HT-29 (cell line): ENCODE data around the gene ITSN2. TPM values are rescaled to one million over a fixed set of nuclear protein-coding genes. Genes with fewer than 3 reads are reported as not detected.

Source experiments
- DNase-seq: peaks from one replicate; pipeline ENCODE4 v3.0.0-alpha.2; 2015; ENCODE audit warnings: low spot score
- total RNA-seq: library from RNA; depleted of rRNA; stranded (reverse); fragments of >200 nt; shearing (Covaris generic); gene quantifications from 2 replicates; pipeline ENCODE4 v1.2.3, GENCODE V29; 2014

Gene ITSN2
- total RNA-seq, 1 experiment from 2014 or later, result 28.1 TPM

- no peak for DNase-seq
These were observed 26.1 kb downstream of the ITSN2 start for GRCh38 chr2:24334245-24334633.

- DNase-seq, result no peak
These were observed 27.4 kb downstream of the ITSN2 start for GRCh38 chr2:24332791-24333540.

GRCh38 chr2:24330161-24330560 lies 30.2 kb downstream of the ITSN2 start:
- DNase-seq, result no peak

GRCh38 chr2:24329700-24330099 lies 30.6 kb downstream of the ITSN2 start:
- DNase-seq, result no peak

- DNase-seq, result no peak
These were observed 32.3 kb downstream of the ITSN2 start for GRCh38 chr2:24328010-24328409.

- no peak for DNase-seq
These were observed 42.8 kb downstream of the ITSN2 start for GRCh38 chr2:24317491-24317920.

GRCh38 chr2:24315669-24316068 lies 44.7 kb downstream of the ITSN2 start:
- DNase-seq, result no peak

- DNase-seq, result no peak
These were observed 46.3 kb downstream of the ITSN2 start for GRCh38 chr2:24313744-24314632.

- DNase-seq, result no peak
These were observed 52.4 kb downstream of the ITSN2 start for GRCh38 chr2:24307961-24308360.

- no peak for DNase-seq
These were observed 55.7 kb downstream of the ITSN2 start for GRCh38 chr2:24304631-24305030.

- no peak for DNase-seq
These were observed 56.2 kb downstream of the ITSN2 start for GRCh38 chr2:24304098-24304497.

- no peak for DNase-seq
These were observed 58.7 kb downstream of the ITSN2 start for GRCh38 chr2:24301599-24301998.

- no peak for DNase-seq
These were observed 62.7 kb downstream of the ITSN2 start for GRCh38 chr2:24297663-24298062.

- DNase-seq, result no peak
These were observed 73.2 kb downstream of the ITSN2 start for GRCh38 chr2:24287171-24287570.

GRCh38 chr2:24285484-24286152 lies 74.7 kb downstream of the ITSN2 start:
- no peak for DNase-seq

- no peak for DNase-seq
These were observed 79.7 kb downstream of the ITSN2 start for GRCh38 chr2:24280645-24281044.

- DNase-seq, result no peak
These were observed 80.2 kb downstream of the ITSN2 start for GRCh38 chr2:24280161-24280560.

GRCh38 chr2:24276349-24276899 lies 83.9 kb downstream of the ITSN2 start:
- DNase-seq, result no peak

GRCh38 chr2:24274809-24275208 lies 85.5 kb downstream of the ITSN2 start:
- DNase-seq, result no peak

- DNase-seq, result no peak
These were observed 86.7 kb downstream of the ITSN2 start for GRCh38 chr2:24273598-24273997.

GRCh38 chr2:24272907-24273306 lies 87.4 kb downstream of the ITSN2 start:
- no peak for DNase-seq
